NB4 (cell line): ENCODE results near the gene ERCC1.

Source experiments
- MYC ChIP-seq: IDR thresholded peaks from 2 replicates; pipeline ENCODE4 v1.6.1; 2011; ENCODE audit warnings: low read depth, low read length
- POLR2A ChIP-seq: IDR thresholded peaks from 2 replicates; pipeline ENCODE4 v1.6.1; 2011; ENCODE audit warnings: mild to moderate bottlenecking; ENCODE audit not compliant: insufficient read length; ENCODE audit errors: extremely low read depth
- TF ChIP-seq, protein P1 (sequence below): IDR thresholded peaks from one replicate; pipeline ENCODE4 v1.5.1; 2012; ENCODE audit warnings: low read depth, low read length
- TF ChIP-seq, protein P2 (sequence below): IDR thresholded peaks from 2 replicates; pipeline ENCODE4 v1.6.1; 2011; ENCODE audit warnings: low read depth, low read length

DNA sequence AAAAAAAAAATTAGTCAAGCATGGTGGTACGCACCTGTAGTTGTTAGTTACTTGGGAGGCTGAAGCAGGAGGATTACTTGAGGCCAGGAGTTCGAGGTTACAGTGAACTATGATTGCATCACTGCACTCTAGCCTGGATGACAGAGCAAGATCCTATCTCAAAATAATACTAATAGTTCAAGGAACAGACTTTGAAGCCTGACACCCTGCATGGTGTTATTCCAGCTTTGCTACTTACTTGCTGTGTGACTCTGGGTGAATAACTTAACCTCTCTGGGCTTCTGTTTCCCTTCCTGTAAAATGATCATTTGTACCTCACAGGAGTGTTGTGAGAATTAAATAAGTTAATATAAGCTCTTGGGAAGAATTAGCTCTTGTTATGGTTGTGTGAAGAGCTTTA is 40.6 kb upstream of the ERCC1 start:
- TF ChIP-seq, protein P1, sequence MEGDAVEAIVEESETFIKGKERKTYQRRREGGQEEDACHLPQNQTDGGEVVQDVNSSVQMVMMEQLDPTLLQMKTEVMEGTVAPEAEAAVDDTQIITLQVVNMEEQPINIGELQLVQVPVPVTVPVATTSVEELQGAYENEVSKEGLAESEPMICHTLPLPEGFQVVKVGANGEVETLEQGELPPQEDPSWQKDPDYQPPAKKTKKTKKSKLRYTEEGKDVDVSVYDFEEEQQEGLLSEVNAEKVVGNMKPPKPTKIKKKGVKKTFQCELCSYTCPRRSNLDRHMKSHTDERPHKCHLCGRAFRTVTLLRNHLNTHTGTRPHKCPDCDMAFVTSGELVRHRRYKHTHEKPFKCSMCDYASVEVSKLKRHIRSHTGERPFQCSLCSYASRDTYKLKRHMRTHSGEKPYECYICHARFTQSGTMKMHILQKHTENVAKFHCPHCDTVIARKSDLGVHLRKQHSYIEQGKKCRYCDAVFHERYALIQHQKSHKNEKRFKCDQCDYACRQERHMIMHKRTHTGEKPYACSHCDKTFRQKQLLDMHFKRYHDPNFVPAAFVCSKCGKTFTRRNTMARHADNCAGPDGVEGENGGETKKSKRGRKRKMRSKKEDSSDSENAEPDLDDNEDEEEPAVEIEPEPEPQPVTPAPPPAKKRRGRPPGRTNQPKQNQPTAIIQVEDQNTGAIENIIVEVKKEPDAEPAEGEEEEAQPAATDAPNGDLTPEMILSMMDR = no peak
- TF ChIP-seq POLR2A = no peak
- TF ChIP-seq, protein P2, sequence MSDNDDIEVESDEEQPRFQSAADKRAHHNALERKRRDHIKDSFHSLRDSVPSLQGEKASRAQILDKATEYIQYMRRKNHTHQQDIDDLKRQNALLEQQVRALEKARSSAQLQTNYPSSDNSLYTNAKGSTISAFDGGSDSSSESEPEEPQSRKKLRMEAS = no peak
- no peak for TF ChIP-seq MYC
